ENCODE measurements around the gene TUSC2. TPM values are rescaled to one million over a fixed set of nuclear protein-coding genes. Genes with fewer than 3 reads are reported as not detected.

Gene TUSC2
- total and polyA plus RNA-seq, 2 of the 13 experiments (the other 11 are each of a cell fraction or from before 2014, with no cell fraction given), result 36.7 to 39.1 TPM

DNA sequence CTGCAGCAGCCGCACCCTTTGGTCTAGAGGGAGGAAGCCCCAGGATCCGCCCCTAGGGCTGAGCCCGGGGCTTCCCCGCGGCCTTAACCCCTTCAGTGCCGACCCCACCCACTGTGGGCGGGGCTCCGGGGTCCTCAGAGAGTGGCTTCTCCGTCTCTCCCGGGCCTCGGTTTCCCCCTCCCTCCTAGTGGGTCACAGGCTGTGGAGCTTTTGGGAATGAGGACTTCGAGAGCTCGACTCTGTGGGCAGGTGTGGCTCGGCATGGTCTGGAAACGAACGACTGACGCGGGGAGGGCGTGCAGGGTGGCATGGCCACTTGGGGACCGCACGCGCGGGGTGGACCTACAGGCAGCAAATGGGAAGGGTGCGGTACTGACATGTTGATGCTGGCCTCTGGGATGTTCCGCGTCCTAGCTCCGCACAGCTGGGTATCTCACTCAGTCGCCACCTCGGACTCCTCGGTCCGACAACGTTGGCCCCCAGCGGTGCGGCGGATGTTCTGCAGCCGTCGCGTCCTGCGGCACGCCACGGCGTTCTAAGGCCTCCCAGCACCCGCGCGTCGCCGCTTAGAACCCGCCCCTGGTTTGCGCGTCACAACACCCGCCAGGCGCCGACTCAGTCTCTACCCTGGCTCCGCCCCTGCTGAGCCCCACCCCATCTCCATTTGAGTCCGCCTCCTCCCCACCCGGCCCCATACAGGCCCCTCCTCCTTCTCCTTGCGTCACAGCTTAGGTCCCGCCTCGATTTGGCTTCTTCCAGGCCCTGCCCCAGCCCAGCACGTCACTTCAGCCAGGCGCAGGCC is 29.0 kb downstream of the TUSC2 start, which contains the start of the genes HYAL3 and NAA80 (continued):
- TF ChIP-seq, protein P1, sequence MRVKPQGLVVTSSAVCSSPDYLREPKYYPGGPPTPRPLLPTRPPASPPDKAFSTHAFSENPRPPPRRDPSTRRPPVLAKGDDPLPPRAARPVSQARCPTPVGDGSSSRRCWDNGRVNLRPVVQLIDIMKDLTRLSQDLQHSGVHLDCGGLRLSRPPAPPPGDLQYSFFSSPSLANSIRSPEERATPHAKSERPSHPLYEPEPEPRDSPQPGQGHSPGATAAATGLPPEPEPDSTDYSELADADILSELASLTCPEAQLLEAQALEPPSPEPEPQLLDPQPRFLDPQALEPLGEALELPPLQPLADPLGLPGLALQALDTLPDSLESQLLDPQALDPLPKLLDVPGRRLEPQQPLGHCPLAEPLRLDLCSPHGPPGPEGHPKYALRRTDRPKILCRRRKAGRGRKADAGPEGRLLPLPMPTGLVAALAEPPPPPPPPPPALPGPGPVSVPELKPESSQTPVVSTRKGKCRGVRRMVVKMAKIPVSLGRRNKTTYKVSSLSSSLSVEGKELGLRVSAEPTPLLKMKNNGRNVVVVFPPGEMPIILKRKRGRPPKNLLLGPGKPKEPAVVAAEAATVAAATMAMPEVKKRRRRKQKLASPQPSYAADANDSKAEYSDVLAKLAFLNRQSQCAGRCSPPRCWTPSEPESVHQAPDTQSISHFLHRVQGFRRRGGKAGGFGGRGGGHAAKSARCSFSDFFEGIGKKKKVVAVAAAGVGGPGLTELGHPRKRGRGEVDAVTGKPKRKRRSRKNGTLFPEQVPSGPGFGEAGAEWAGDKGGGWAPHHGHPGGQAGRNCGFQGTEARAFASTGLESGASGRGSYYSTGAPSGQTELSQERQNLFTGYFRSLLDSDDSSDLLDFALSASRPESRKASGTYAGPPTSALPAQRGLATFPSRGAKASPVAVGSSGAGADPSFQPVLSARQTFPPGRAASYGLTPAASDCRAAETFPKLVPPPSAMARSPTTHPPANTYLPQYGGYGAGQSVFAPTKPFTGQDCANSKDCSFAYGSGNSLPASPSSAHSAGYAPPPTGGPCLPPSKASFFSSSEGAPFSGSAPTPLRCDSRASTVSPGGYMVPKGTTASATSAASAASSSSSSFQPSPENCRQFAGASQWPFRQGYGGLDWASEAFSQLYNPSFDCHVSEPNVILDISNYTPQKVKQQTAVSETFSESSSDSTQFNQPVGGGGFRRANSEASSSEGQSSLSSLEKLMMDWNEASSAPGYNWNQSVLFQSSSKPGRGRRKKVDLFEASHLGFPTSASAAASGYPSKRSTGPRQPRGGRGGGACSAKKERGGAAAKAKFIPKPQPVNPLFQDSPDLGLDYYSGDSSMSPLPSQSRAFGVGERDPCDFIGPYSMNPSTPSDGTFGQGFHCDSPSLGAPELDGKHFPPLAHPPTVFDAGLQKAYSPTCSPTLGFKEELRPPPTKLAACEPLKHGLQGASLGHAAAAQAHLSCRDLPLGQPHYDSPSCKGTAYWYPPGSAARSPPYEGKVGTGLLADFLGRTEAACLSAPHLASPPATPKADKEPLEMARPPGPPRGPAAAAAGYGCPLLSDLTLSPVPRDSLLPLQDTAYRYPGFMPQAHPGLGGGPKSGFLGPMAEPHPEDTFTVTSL (CRISPR knock-in tag; IDR thresholded peaks at IDR 0.05; ENCODE audit: borderline replicate concordance), result no peak
- TF ChIP-seq ZNF431 (CRISPR knock-in tag; IDR thresholded peaks at IDR 0.05; ENCODE audit: borderline replicate concordance, low read depth) (peak; percentile 78; the same call in 1 of the 2 replicates), NR2F6 (IDR thresholded peaks at IDR 0.05) (no peak), NR2F6 (CRISPR knock-in tag; IDR thresholded peaks at IDR 0.05) (peak; percentile 19; the same call in 1 of the 2 replicates), FLYWCH1 (CRISPR knock-in tag; IDR thresholded peaks at IDR 0.05) (no peak), CREM (IDR thresholded peaks at IDR 0.05) (no peak), CREM (CRISPR knock-in tag; IDR thresholded peaks at IDR 0.05) (no peak), MEIS2 (CRISPR knock-in tag; IDR thresholded peaks at IDR 0.05) (peak; percentile 42; the same call in 1 of the 2 replicates), ZNF556 (CRISPR knock-in tag; IDR thresholded peaks at IDR 0.05; ENCODE audit: borderline replicate concordance) (no peak; the same call in 1 of the 2 replicates), ZFP36 (IDR thresholded peaks at IDR 0.05; ENCODE audit: borderline replicate concordance, low read depth, low read length, partially characterized antibody) (no peak), MTF1 (CRISPR knock-in tag; IDR thresholded peaks at IDR 0.05) (no peak), PHF8 (CRISPR knock-in tag; IDR thresholded peaks at IDR 0.05) (peak; percentile 69), HCFC1 (IDR thresholded peaks at IDR 0.05; ENCODE audit: low read depth, low read length) (no peak; the same call in 1 of the 2 replicates), ISL2 (CRISPR knock-in tag; IDR thresholded peaks at IDR 0.05) (peak; percentile 18), ZNF3 (CRISPR knock-in tag; IDR thresholded peaks at IDR 0.05) (no peak)
- TF ChIP-seq, protein P2, sequence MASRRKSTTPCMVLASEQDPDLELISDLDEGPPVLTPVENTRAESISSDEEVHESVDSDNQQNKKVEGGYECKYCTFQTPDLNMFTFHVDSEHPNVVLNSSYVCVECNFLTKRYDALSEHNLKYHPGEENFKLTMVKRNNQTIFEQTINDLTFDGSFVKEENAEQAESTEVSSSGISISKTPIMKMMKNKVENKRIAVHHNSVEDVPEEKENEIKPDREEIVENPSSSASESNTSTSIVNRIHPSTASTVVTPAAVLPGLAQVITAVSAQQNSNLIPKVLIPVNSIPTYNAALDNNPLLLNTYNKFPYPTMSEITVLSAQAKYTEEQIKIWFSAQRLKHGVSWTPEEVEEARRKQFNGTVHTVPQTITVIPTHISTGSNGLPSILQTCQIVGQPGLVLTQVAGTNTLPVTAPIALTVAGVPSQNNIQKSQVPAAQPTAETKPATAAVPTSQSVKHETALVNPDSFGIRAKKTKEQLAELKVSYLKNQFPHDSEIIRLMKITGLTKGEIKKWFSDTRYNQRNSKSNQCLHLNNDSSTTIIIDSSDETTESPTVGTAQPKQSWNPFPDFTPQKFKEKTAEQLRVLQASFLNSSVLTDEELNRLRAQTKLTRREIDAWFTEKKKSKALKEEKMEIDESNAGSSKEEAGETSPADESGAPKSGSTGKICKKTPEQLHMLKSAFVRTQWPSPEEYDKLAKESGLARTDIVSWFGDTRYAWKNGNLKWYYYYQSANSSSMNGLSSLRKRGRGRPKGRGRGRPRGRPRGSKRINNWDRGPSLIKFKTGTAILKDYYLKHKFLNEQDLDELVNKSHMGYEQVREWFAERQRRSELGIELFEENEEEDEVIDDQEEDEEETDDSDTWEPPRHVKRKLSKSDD (CRISPR knock-in tag; IDR thresholded peaks at IDR 0.05; ENCODE audit: low read depth), result peak; percentile 90
- TF ChIP-seq, protein P3, sequence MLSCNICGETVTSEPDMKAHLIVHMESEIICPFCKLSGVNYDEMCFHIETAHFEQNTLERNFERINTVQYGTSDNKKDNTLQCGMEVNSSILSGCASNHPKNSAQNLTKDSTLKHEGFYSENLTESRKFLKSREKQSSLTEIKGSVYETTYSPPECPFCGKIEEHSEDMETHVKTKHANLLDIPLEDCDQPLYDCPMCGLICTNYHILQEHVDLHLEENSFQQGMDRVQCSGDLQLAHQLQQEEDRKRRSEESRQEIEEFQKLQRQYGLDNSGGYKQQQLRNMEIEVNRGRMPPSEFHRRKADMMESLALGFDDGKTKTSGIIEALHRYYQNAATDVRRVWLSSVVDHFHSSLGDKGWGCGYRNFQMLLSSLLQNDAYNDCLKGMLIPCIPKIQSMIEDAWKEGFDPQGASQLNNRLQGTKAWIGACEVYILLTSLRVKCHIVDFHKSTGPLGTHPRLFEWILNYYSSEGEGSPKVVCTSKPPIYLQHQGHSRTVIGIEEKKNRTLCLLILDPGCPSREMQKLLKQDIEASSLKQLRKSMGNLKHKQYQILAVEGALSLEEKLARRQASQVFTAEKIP (CRISPR knock-in tag; IDR thresholded peaks at IDR 0.05; ENCODE audit: borderline replicate concordance), result no peak
- TF ChIP-seq, protein P4, sequence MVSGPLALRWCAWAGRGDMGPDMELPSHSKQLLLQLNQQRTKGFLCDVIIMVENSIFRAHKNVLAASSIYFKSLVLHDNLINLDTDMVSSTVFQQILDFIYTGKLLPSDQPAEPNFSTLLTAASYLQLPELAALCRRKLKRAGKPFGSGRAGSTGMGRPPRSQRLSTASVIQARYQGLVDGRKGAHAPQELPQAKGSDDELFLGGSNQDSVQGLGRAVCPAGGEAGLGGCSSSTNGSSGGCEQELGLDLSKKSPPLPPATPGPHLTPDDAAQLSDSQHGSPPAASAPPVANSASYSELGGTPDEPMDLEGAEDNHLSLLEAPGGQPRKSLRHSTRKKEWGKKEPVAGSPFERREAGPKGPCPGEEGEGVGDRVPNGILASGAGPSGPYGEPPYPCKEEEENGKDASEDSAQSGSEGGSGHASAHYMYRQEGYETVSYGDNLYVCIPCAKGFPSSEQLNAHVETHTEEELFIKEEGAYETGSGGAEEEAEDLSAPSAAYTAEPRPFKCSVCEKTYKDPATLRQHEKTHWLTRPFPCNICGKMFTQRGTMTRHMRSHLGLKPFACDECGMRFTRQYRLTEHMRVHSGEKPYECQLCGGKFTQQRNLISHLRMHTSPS (CRISPR knock-in tag; IDR thresholded peaks at IDR 0.05; ENCODE audit: low read depth), result peak; percentile 54; the same call in 1 of the 2 replicates

Data from HepG2 (cell line).